Measurements from ENCODE around the gene RPS17. TPM values are rescaled to one million over a fixed set of nuclear protein-coding genes. Genes with fewer than 3 reads are reported as not detected.
"Not testable (repeated sequence)": the region's sequence is repeated elsewhere in the genome, so short reads cannot be mapped to it uniquely, and the experiment has no call there.

The RPS17 gene
- total RNA-seq, 2 donors from 2014 or later = 1,918 to 2,023 TPM

- H3K4me1 Mint-ChIP-seq = peaks cover 18% of the 10 kb centered on the region
- H3K9me3 Mint-ChIP-seq = peaks cover 2% of the 10 kb centered on the region
- Histone ChIP-seq H3K9ac (ENCODE audit: extremely low read depth, low read length, poor library complexity, severe bottlenecking) (no peak overlapping the region), H3K4me3 (ENCODE audit: low read length) (peak overlapping the region; percentile 98), H3K27ac (ENCODE audit: low read depth, low read length) (peak overlapping the region; percentile 59), H3K9me3 (ENCODE audit: control insufficient read depth, low read length) (no peaks in the 10 kb centered on the region), H3K27me3 (ENCODE audit: control insufficient read depth, insufficient read depth, low read length, poor library complexity, severe bottlenecking) (no peaks in the 10 kb centered on the region), H3K36me3 (ENCODE audit: control insufficient read depth, insufficient read depth, low read length) (peaks cover 57% of the 10 kb centered on the region), H3K4me1 (ENCODE audit: control insufficient read depth, insufficient read depth, low read length) (peaks cover 5% of the 10 kb centered on the region)
- peak overlapping the region; percentile 48 for H3K27ac Mint-ChIP-seq
- H3K4me3 Mint-ChIP-seq = peak overlapping the region; percentile 98
- peak; percentile 50 for DNase-seq
- H3K27me3 Mint-ChIP-seq (ENCODE audit: insufficient read depth) = peaks cover 1% of the 10 kb centered on the region
- H3K36me3 Mint-ChIP-seq (ENCODE audit: low read depth) = peaks cover 69% of the 10 kb centered on the region
- no peak for TF ChIP-seq CTCF (conservative IDR thresholded peaks at IDR 0.05)
- whole genome bisulfite sequencing, 2 experiments (ENCODE audit: insufficient coverage in 1 of 2, insufficient read length in 1 of 2) = 94 to 95% methylated on average over 9 to 11 of the region's 11 CpGs
Measured at GRCh38 chr15:82536409-82537350, 3.6 kb downstream of the RPS17 start.

GRCh38 chr15:82535566-82536408 lies 4.5 kb downstream of the RPS17 start:
- Histone ChIP-seq H3K4me3 (ENCODE audit: low read length) (no peak overlapping the region), H3K36me3 (ENCODE audit: control insufficient read depth, insufficient read depth, low read length) (peaks cover 57% of the 10 kb centered on the region), H3K27me3 (ENCODE audit: control insufficient read depth, insufficient read depth, low read length, poor library complexity, severe bottlenecking) (no peaks in the 10 kb centered on the region), H3K4me1 (ENCODE audit: control insufficient read depth, insufficient read depth, low read length) (peaks cover 5% of the 10 kb centered on the region), H3K9me3 (ENCODE audit: control insufficient read depth, low read length) (no peaks in the 10 kb centered on the region), H3K9ac (ENCODE audit: extremely low read depth, low read length, poor library complexity, severe bottlenecking) (no peak overlapping the region), H3K27ac (ENCODE audit: low read depth, low read length) (peak overlapping the region; percentile 59)
- Mint-ChIP-seq H3K9me3 (peaks cover 2% of the 10 kb centered on the region), H3K27ac (peak overlapping the region; percentile 48), H3K36me3 (ENCODE audit: low read depth) (peaks cover 69% of the 10 kb centered on the region), H3K4me1 (peaks cover 16% of the 10 kb centered on the region), H3K4me3 (no peak overlapping the region), H3K27me3 (ENCODE audit: insufficient read depth) (peaks cover 1% of the 10 kb centered on the region)
- WGBS, 2 experiments (ENCODE audit: insufficient coverage in 1 of 2, insufficient read length in 1 of 2) = 92 to 96% methylated on average over 5 to 8 of the region's 9 CpGs
- TF ChIP-seq CTCF (conservative IDR thresholded peaks at IDR 0.05) = no peak
- DNase-seq = peak; percentile 53

- peaks cover 57% of the 10 kb centered on the region for H3K36me3 ChIP-seq (ENCODE audit: control insufficient read depth, insufficient read depth, low read length)
- peaks cover 69% of the 10 kb centered on the region for H3K36me3 Mint-ChIP-seq (ENCODE audit: low read depth)
Measured at GRCh38 chr15:82535151-82535550, 5.1 kb downstream of the RPS17 start.

GRCh38 chr15:82534457-82534861 lies 5.8 kb downstream of the RPS17 start:
- 96 to 100% methylated on average over 1 to 3 of the region's 3 CpGs for WGBS, 2 experiments (ENCODE audit: insufficient coverage in 1 of 2, insufficient read length in 1 of 2)

More at GRCh38 chr15:82535151-82535550, 5.1 kb downstream of the RPS17 start:
- not testable (repeated sequence) for H3K4me1 ChIP-seq (ENCODE audit: control insufficient read depth, insufficient read depth, low read length); H3K9ac ChIP-seq (ENCODE audit: extremely low read depth, low read length, poor library complexity, severe bottlenecking); H3K27ac Mint-ChIP-seq; H3K4me3 ChIP-seq (ENCODE audit: low read length); H3K27me3 ChIP-seq (ENCODE audit: control insufficient read depth, insufficient read depth, low read length, poor library complexity, severe bottlenecking); H3K27ac ChIP-seq (ENCODE audit: low read depth, low read length); H3K9me3 Mint-ChIP-seq; H3K27me3 Mint-ChIP-seq (ENCODE audit: insufficient read depth); H3K4me3 Mint-ChIP-seq; H3K9me3 ChIP-seq (ENCODE audit: control insufficient read depth, low read length)
- 96 to 98% methylated on average over 3 to 5 of the region's 5 CpGs for WGBS, 2 experiments (ENCODE audit: insufficient coverage in 1 of 2, insufficient read length in 1 of 2)
- H3K4me1 Mint-ChIP-seq = peaks cover 18% of the 10 kb centered on the region
- peak; percentile 13 for DNase-seq

More at GRCh38 chr15:82534457-82534861, 5.8 kb downstream of the RPS17 start:
- not testable (repeated sequence) for H3K9ac ChIP-seq (ENCODE audit: extremely low read depth, low read length, poor library complexity, severe bottlenecking); H3K4me3 ChIP-seq (ENCODE audit: low read length); DNase-seq; H3K4me1 ChIP-seq (ENCODE audit: control insufficient read depth, insufficient read depth, low read length); H3K27ac Mint-ChIP-seq; H3K4me3 Mint-ChIP-seq; H3K9me3 ChIP-seq (ENCODE audit: control insufficient read depth, low read length); H3K27ac ChIP-seq (ENCODE audit: low read depth, low read length); H3K27me3 ChIP-seq (ENCODE audit: control insufficient read depth, insufficient read depth, low read length, poor library complexity, severe bottlenecking); H3K27me3 Mint-ChIP-seq (ENCODE audit: insufficient read depth); H3K9me3 Mint-ChIP-seq
- peaks cover 66% of the 10 kb centered on the region for H3K36me3 Mint-ChIP-seq (ENCODE audit: low read depth)
- H3K36me3 ChIP-seq (ENCODE audit: control insufficient read depth, insufficient read depth, low read length) = peaks cover 55% of the 10 kb centered on the region
- H3K4me1 Mint-ChIP-seq = peaks cover 18% of the 10 kb centered on the region

All from endodermal cell (in vitro differentiated cells).